ENCODE results near the gene TMEM72. TPM values are rescaled to one million over a fixed set of nuclear protein-coding genes. Genes with fewer than 3 reads are reported as not detected.
"Not testable (repeated sequence)": the region's sequence is repeated elsewhere in the genome, so short reads cannot be mapped to it uniquely, and the experiment has no call there.

The TMEM72 gene
- total RNA-seq, 4 donors from 2014 or later = 0.35 TPM; not detected in 3

GRCh38 chr10:44864637-44865288 lies 46.4 kb upstream of the TMEM72 start:
- Histone ChIP-seq H3K27ac (peak overlapping the region; percentile 21 to 80 (median 78)), H3K4me3 (peak overlapping the region; percentile 42 to 55), H3K27me3 (no peaks in the 10 kb centered on the region), H3K36me3 (no peaks in the 10 kb centered on the region), H3K9me3 (no peaks in the 10 kb centered on the region), H3K4me1 (peaks cover 0 to 21% (median 3%) of the 10 kb centered on the region in 3 donors)
- ATAC-seq = peak; percentile 93
- WGBS, 2 donors (ENCODE audit: low coverage in 1 of 2) = 0% methylated on average over 5 to 8 of the region's 42 CpGs
- peak; percentile 40 for TF ChIP-seq POLR2AphosphoS5 (IDR thresholded peaks at IDR 0.05)
- TF ChIP-seq EP300 (IDR thresholded peaks at IDR 0.05) = no peak
- TF ChIP-seq CTCF (IDR thresholded peaks at IDR 0.05) = peak; percentile 97 to 99 (median 98)
- TF ChIP-seq POLR2A (IDR thresholded peaks at IDR 0.05) = no peak

GRCh38 chr10:44865289-44865671 lies 45.9 kb upstream of the TMEM72 start:
- Histone ChIP-seq H3K27ac (peak overlapping the region in 3 of 4 donors; percentile 78 to 80 (median 78)), H3K27me3 (no peaks in the 10 kb centered on the region), H3K4me1 (peaks cover 0 to 21% (median 3%) of the 10 kb centered on the region in 3 donors), H3K36me3 (no peaks in the 10 kb centered on the region), H3K9me3 (no peaks in the 10 kb centered on the region), H3K4me3 (peak overlapping the region in 1 of 2 donors; percentile 55)
- peak; percentile 42 for ATAC-seq
- TF ChIP-seq POLR2A (IDR thresholded peaks at IDR 0.05) = no peak
- WGBS, 2 donors (ENCODE audit: low coverage in 1 of 2) = no CpG with 5 or more reads among the region's 16 CpGs

- not testable (repeated sequence) for ATAC-seq
Observed at GRCh38 chr10:44866367-44866766, 44.8 kb upstream of the TMEM72 start.

GRCh38 chr10:44870031-44870430 lies 41.1 kb upstream of the TMEM72 start:
- no peak for ATAC-seq
- H3K4me1 ChIP-seq = peaks cover 9 to 30% (median 15%) of the 10 kb centered on the region in 3 donors
- H3K4me3 ChIP-seq = no peak overlapping the region
- no peaks in the 10 kb centered on the region for H3K36me3 ChIP-seq
- no peak overlapping the region for H3K27ac ChIP-seq
- H3K9me3 ChIP-seq = no peaks in the 10 kb centered on the region
- 88 to 97% methylated on average over 5 to 6 of the region's 6 CpGs for whole genome bisulfite sequencing, 2 donors (ENCODE audit: low coverage in 1 of 2)
- no peak for TF ChIP-seq POLR2A (IDR thresholded peaks at IDR 0.05)
- TF ChIP-seq POLR2AphosphoS5 (IDR thresholded peaks at IDR 0.05) = no peak
- no peak for TF ChIP-seq CTCF (IDR thresholded peaks at IDR 0.05)
- no peak for TF ChIP-seq EP300 (IDR thresholded peaks at IDR 0.05)
- H3K27me3 ChIP-seq = no peaks in the 10 kb centered on the region

More at GRCh38 chr10:44866367-44866766, 44.8 kb upstream of the TMEM72 start:
- H3K27me3 ChIP-seq, H3K27ac ChIP-seq, H3K36me3 ChIP-seq, H3K4me3 ChIP-seq, H3K9me3 ChIP-seq: not testable (repeated sequence)
- peaks cover 0 to 21% (median 3%) of the 10 kb centered on the region in 3 donors for H3K4me1 ChIP-seq
- WGBS, 2 donors (ENCODE audit: low coverage in 1 of 2) = 75 to 86% methylated on average over 1 of the region's 2 CpGs

GRCh38 chr10:44873160-44873559 lies 38.0 kb upstream of the TMEM72 start:
- peaks cover 9 to 42% (median 13%) of the 10 kb centered on the region in 3 donors for H3K4me1 ChIP-seq
- 61 to 65% methylated on average over 6 of the region's 6 CpGs for WGBS, 2 donors (ENCODE audit: low coverage in 1 of 2)
- no peak overlapping the region for H3K27ac ChIP-seq
- no peak for ATAC-seq
- H3K27me3 ChIP-seq = no peaks in the 10 kb centered on the region
- no peak overlapping the region for H3K4me3 ChIP-seq
- H3K36me3 ChIP-seq = no peaks in the 10 kb centered on the region
- TF ChIP-seq CTCF (IDR thresholded peaks at IDR 0.05) (no peak), POLR2A (IDR thresholded peaks at IDR 0.05) (no peak), EP300 (IDR thresholded peaks at IDR 0.05) (no peak), POLR2AphosphoS5 (IDR thresholded peaks at IDR 0.05) (no peak)
- H3K9me3 ChIP-seq = no peaks in the 10 kb centered on the region

DNA sequence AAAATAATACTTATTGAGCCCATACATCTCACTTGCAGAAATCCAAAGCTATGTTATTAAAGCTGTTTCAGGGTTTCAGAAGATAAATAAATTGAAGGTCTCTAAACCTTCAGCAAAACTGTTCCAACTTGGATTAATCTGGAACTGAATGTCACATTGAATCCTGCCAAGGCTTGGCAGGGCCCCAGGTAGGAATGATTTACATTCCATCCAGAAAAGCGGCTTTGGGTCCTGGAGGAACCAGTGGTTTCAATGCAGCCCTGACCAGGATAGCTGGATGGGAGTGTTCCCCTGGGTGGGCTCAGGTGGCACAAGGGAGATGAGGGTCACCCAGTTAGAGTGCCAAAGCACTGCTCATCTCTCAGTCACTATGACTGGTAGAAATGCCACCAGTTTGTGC lies 37.0 kb upstream of the TMEM72 start:
- no peak for TF ChIP-seq CTCF (IDR thresholded peaks at IDR 0.05)
- TF ChIP-seq EP300 (IDR thresholded peaks at IDR 0.05) = no peak
- no peak for TF ChIP-seq POLR2AphosphoS5 (IDR thresholded peaks at IDR 0.05)
- TF ChIP-seq POLR2A (IDR thresholded peaks at IDR 0.05) = no peak
- Histone ChIP-seq H3K27me3 (no peaks in the 10 kb centered on the region), H3K36me3 (no peaks in the 10 kb centered on the region), H3K4me3 (no peak overlapping the region), H3K4me1 (peaks cover 9 to 52% (median 19%) of the 10 kb centered on the region in 3 donors), H3K27ac (peak overlapping the region in 3 of 4 donors; percentile 49 to 62 (median 58)), H3K9me3 (no peaks in the 10 kb centered on the region)
- no CpG with 5 or more reads among the region's 1 CpG for WGBS, 2 donors (ENCODE audit: low coverage in 1 of 2)
- no peak for ATAC-seq
